HEK293T (cell line): ENCODE measurements around the gene PPM1L.

ENCODE experiments used
- ARNT ChIP-seq: fragments of 450-650 bp; IDR thresholded peaks from 2 replicates; pipeline ENCODE4 v1.6.1; 2017; ENCODE audit warnings: mild to moderate bottlenecking
- BHLHE40 ChIP-seq: fragments of 450-650 bp; IDR thresholded peaks from 2 replicates; pipeline ENCODE4 v1.6.1; 2016; ENCODE audit warnings: mild to moderate bottlenecking, moderate library complexity, borderline replicate concordance
- CTBP1 ChIP-seq: fragments of 450-650 bp; IDR thresholded peaks from 2 replicates; pipeline ENCODE4 v1.6.1; 2016; ENCODE audit warnings: borderline replicate concordance
- ELF4 ChIP-seq: fragments of 450-650 bp; IDR thresholded peaks from 2 replicates; pipeline ENCODE4 v1.6.1; 2017; ENCODE audit warnings: antibody characterized with exemption
- FOXA1 ChIP-seq: fragments of 450-650 bp; IDR thresholded peaks from 2 replicates; pipeline ENCODE4 v1.6.1; 2016; ENCODE audit warnings: mild to moderate bottlenecking
- FOXK2 ChIP-seq: fragments of 450-650 bp; IDR thresholded peaks from 2 replicates; pipeline ENCODE4 v1.6.1; 2016; ENCODE audit warnings: mild to moderate bottlenecking
- FOXM1 ChIP-seq: fragments of 450-650 bp; IDR thresholded peaks from 2 replicates; pipeline ENCODE4 v1.6.1; 2017; ENCODE audit warnings: mild to moderate bottlenecking, borderline replicate concordance
- L3MBTL2 ChIP-seq: fragments of 450-650 bp; conservative IDR thresholded peaks from 2 replicates; pipeline ENCODE4 v1.6.1; 2016; ENCODE audit warnings: mild to moderate bottlenecking
- PKNOX1 ChIP-seq: fragments of 450-650 bp; IDR thresholded peaks from 2 replicates; pipeline ENCODE4 v1.6.1; 2016
- SP1 ChIP-seq: fragments of 450-650 bp; IDR thresholded peaks from 2 replicates; pipeline ENCODE4 v1.6.1; 2017
- SUZ12 ChIP-seq: fragments of 450-650 bp; IDR thresholded peaks from 2 replicates; pipeline ENCODE4 v1.6.1; 2016; ENCODE audit warnings: mild to moderate bottlenecking
- TARDBP ChIP-seq: fragments of 450-650 bp; IDR thresholded peaks from 2 replicates; pipeline ENCODE4 v1.6.1; 2016
- ZNF384 ChIP-seq: fragments of 450-650 bp; IDR thresholded peaks from 2 replicates; pipeline ENCODE4 v1.6.1; 2016

GRCh38 chr3:160820430-160820829, 64.4 kb downstream of the PPM1L start:
- TF ChIP-seq BHLHE40, result no peak
- no peak for TF ChIP-seq ZNF384
- no peak for TF ChIP-seq FOXK2
- TF ChIP-seq SUZ12, result no peak
- no peak for TF ChIP-seq ARNT
- no peak for TF ChIP-seq CTBP1
- no peak for TF ChIP-seq ELF4
- no peak for TF ChIP-seq FOXA1
- TF ChIP-seq FOXM1, result no peak
- TF ChIP-seq SP1, result no peak
- no peak for TF ChIP-seq PKNOX1
- TF ChIP-seq TARDBP, result no peak
- no peak for TF ChIP-seq L3MBTL2
